Measurements from ENCODE around the gene MOGAT3. TPM values are rescaled to one million over a fixed set of nuclear protein-coding genes. Genes with fewer than 3 reads are reported as not detected.
A peak's percentile ranks its signal among the peaks of the same experiment; 100 is the strongest.

Gene MOGAT3
- total RNA-seq, 1 donor from 2014 or later: not detected

DNA sequence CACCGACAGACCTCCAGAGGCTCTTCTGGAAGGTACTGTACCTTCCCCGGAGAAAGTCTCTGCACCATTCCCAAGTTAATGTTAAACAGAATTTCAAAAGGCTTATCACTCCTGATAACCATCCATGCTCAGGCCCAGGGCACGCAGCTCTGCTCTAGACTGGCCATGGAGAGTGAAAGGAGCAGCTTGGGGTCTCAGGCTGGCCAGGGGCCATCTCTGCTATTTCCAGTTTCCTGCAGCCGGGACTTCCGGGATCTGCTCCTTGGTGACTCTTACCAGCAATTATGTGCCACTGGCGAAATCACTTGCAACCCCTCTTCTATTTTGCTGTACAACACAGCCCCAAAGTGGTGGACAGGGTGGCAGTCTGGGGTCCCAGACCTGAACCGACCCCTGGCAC is 30.8 kb upstream of the MOGAT3 start:
- peaks cover 8% of the 10 kb centered on the region for H3K36me3 Mint-ChIP-seq (ENCODE audit: insufficient read depth)
- H3K4me1 Mint-ChIP-seq (ENCODE audit: low read depth): peaks cover 17% of the 10 kb centered on the region
- peak overlapping the region; percentile 95 for H3K27ac Mint-ChIP-seq

DNA sequence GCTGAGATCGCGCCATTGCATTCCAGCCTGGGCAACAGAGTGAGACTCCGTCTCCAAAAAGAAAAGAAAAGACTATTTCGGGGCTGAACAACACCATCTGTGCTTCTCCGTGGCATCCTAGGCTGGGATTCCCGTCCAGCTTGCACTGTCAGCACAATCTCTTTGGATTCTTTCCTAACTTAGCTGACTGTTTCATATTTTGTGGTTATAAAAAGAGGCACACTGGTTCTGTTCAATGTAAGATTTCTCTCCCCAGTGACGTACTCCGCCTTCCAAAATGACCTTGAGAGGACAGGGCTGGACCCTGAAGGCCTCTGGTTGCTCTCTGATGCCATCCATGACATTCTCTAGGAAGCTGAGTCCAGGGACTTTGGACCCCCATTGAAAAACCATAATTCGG is 25.9 kb upstream of the MOGAT3 start:
- Mint-ChIP-seq H3K27ac (no peak overlapping the region), H3K9me3 (ENCODE audit: low read depth) (no peaks in the 10 kb centered on the region), H3K36me3 (ENCODE audit: insufficient read depth) (peaks cover 18% of the 10 kb centered on the region), H3K27me3 (no peaks in the 10 kb centered on the region), H3K4me3 (ENCODE audit: low read depth) (no peak overlapping the region), H3K4me1 (ENCODE audit: low read depth) (peaks cover 9% of the 10 kb centered on the region)
- no peak for DNase-seq (ENCODE audit: low spot score, unreplicated experiment)
- TF ChIP-seq, protein P1, sequence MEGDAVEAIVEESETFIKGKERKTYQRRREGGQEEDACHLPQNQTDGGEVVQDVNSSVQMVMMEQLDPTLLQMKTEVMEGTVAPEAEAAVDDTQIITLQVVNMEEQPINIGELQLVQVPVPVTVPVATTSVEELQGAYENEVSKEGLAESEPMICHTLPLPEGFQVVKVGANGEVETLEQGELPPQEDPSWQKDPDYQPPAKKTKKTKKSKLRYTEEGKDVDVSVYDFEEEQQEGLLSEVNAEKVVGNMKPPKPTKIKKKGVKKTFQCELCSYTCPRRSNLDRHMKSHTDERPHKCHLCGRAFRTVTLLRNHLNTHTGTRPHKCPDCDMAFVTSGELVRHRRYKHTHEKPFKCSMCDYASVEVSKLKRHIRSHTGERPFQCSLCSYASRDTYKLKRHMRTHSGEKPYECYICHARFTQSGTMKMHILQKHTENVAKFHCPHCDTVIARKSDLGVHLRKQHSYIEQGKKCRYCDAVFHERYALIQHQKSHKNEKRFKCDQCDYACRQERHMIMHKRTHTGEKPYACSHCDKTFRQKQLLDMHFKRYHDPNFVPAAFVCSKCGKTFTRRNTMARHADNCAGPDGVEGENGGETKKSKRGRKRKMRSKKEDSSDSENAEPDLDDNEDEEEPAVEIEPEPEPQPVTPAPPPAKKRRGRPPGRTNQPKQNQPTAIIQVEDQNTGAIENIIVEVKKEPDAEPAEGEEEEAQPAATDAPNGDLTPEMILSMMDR (IDR thresholded peaks at IDR 0.05; ENCODE audit: unreplicated experiment): no peak

More for the DNA sequence above, 30.8 kb upstream of the MOGAT3 start:
- H3K27me3 Mint-ChIP-seq: no peaks in the 10 kb centered on the region
- H3K4me3 Mint-ChIP-seq (ENCODE audit: low read depth): peak overlapping the region; percentile 69
- TF ChIP-seq, protein P1 (IDR thresholded peaks at IDR 0.05; ENCODE audit: unreplicated experiment): no peak
- DNase-seq (ENCODE audit: low spot score, unreplicated experiment): no peak
- H3K9me3 Mint-ChIP-seq (ENCODE audit: low read depth): no peaks in the 10 kb centered on the region

DNA sequence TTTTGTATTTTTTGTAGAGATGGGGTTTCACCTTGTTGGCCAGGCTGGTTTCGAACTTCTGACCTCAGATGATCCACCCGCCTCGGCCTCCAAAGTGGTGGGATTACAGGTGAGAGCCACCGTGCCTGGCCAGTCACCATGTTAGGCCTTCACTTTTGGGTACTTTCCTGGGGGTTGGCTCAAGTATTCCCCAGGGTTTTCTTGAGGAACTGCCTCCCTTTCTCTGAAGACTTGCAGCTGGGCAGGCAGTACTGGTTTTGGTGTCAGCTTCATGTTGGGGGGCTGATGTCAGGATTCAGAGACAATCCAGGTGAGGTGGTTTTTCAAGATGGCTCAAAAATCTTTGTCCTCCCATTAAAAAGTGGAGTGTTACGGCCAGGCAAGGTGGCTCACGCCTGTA is 24.8 kb upstream of the MOGAT3 start:
- peaks cover 19% of the 10 kb centered on the region for H3K36me3 Mint-ChIP-seq (ENCODE audit: insufficient read depth)
- no peak overlapping the region for H3K27ac Mint-ChIP-seq

DNA sequence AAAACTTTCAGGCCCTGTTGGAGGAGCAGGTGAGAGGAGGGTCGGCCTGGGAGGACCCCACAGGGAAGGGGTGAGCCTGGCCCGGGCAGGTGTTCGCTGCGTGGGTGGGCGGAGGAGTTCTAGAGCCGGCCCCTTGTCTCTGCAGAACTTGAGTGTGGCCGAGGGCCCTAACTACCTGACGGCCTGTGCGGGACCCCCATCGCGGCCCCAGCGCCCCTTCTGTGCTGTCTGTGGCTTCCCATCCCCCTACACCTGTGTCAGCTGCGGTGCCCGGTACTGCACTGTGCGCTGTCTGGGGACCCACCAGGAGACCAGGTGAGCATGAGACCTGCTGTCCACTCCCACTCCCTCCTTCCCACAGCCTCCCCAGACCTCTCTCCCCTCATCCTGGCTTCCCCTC is 22.7 kb upstream of the MOGAT3 start:
- no peaks in the 10 kb centered on the region for H3K27me3 Mint-ChIP-seq
- DNase-seq (ENCODE audit: low spot score, unreplicated experiment): no peak
- peaks cover 17% of the 10 kb centered on the region for H3K36me3 Mint-ChIP-seq (ENCODE audit: insufficient read depth)
- no peak overlapping the region for H3K27ac Mint-ChIP-seq
- TF ChIP-seq, protein P1 (IDR thresholded peaks at IDR 0.05; ENCODE audit: unreplicated experiment): no peak
- H3K4me3 Mint-ChIP-seq (ENCODE audit: low read depth): no peak overlapping the region
- H3K4me1 Mint-ChIP-seq (ENCODE audit: low read depth): peaks cover 7% of the 10 kb centered on the region
- no peaks in the 10 kb centered on the region for H3K9me3 Mint-ChIP-seq (ENCODE audit: low read depth)

More for the DNA sequence above, 24.8 kb upstream of the MOGAT3 start:
- no peak for DNase-seq (ENCODE audit: low spot score, unreplicated experiment)
- peaks cover 3% of the 10 kb centered on the region for H3K4me1 Mint-ChIP-seq (ENCODE audit: low read depth)
- H3K9me3 Mint-ChIP-seq (ENCODE audit: low read depth): no peaks in the 10 kb centered on the region
- H3K27me3 Mint-ChIP-seq: no peaks in the 10 kb centered on the region
- no peak overlapping the region for H3K4me3 Mint-ChIP-seq (ENCODE audit: low read depth)
- TF ChIP-seq, protein P1 (IDR thresholded peaks at IDR 0.05; ENCODE audit: unreplicated experiment): no peak

DNA sequence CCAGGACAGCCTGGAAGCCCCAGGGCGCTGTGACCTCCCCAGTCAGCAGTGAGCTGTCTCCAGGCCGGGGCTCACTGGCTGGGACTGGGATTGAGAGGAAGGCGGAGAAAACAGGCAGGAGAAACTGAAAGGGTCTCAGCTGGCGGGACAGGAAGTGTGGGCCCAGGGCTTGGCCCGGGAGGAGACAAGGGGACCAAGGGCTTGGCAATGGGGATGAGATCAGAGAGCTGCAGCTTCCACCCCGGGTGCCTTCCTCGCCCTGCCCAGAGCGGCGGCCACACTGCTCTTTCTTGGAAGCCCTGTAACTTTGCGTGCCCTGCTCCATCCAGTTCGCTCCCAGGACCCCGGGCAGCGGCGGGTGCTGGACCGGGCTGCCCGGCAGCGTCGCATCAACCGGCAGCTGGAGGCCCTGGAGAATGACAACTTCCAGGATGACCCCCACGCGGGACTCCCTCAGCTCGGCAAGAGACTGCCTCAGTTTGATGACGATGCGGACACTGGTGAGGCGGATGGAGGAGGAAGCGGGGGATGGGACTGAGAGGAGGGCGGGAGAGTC is 21.5 kb upstream of the MOGAT3 start:
- no peak for DNase-seq (ENCODE audit: low spot score, unreplicated experiment)
- Mint-ChIP-seq H3K36me3 (ENCODE audit: insufficient read depth) (peaks cover 15% of the 10 kb centered on the region), H3K4me1 (ENCODE audit: low read depth) (peaks cover 12% of the 10 kb centered on the region), H3K27me3 (no peaks in the 10 kb centered on the region), H3K4me3 (ENCODE audit: low read depth) (no peak overlapping the region), H3K27ac (peak overlapping the region; percentile 57), H3K9me3 (ENCODE audit: low read depth) (no peaks in the 10 kb centered on the region)
- TF ChIP-seq, protein P1 (IDR thresholded peaks at IDR 0.05; ENCODE audit: unreplicated experiment): no peak
